ENCODE measurements around the gene HEXIM1.

The HEXIM1 gene

DNA sequence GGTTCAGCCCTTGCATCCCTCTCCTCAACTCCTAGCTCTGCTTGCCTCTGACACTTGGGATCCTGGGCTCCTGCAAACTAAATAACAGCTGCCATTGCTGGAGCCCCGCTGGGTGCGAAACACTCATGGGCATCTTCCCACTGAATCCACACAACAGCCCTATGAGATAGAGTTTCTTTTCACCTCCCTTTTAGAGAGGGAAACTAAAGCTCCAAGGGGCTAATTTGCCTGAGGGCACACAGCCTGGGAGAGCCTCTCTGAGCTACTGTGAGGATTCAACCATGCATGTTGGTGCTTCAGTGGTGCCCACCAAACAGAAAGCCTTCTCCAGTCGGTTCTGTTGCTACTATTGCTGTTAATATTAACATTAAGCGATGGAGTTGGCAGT lies 8.7 kb upstream of the HEXIM1 start:
- in situ Hi-C loops (cut with HindIII; ENCODE audit: low sequenced_read_pairs) = no loop called here
- H3K4me3 ChIP-seq (ENCODE audit: low read depth, low read length) = no peak overlapping the region
- no peak for DNase-seq (ENCODE audit: low read depth)
- TF ChIP-seq CTCF (IDR thresholded peaks at IDR 0.05; ENCODE audit: low read depth, low read length, missing control alignments) = no peak

GRCh38 chr17:45143094-45143670 lies 5.1 kb upstream of the HEXIM1 start:
- in situ Hi-C loops (cut with HindIII; ENCODE audit: low sequenced_read_pairs) = no loop called here
- H3K4me3 ChIP-seq (ENCODE audit: low read depth, low read length) = no peak overlapping the region
- DNase-seq (ENCODE audit: low read depth) = no peak
- TF ChIP-seq CTCF (IDR thresholded peaks at IDR 0.05; ENCODE audit: low read depth, low read length, missing control alignments) = no peak

GRCh38 chr17:45143767-45144198 lies 4.5 kb upstream of the HEXIM1 start:
- in situ Hi-C loops (cut with HindIII; ENCODE audit: low sequenced_read_pairs) = no loop called here
- DNase-seq (ENCODE audit: low read depth) = no peak
- peak overlapping the region; percentile 16 for H3K4me3 ChIP-seq (ENCODE audit: low read depth, low read length)
- TF ChIP-seq CTCF (IDR thresholded peaks at IDR 0.05; ENCODE audit: low read depth, low read length, missing control alignments) = no peak

GRCh38 chr17:45144199-45145034 lies 3.9 kb upstream of the HEXIM1 start:
- DNase-seq (ENCODE audit: low read depth) = no peak
- in situ Hi-C loops (cut with HindIII; ENCODE audit: low sequenced_read_pairs) = no loop called here
- no peak for TF ChIP-seq CTCF (IDR thresholded peaks at IDR 0.05; ENCODE audit: low read depth, low read length, missing control alignments)
- H3K4me3 ChIP-seq (ENCODE audit: low read depth, low read length) = peak overlapping the region; percentile 16

- no peak for DNase-seq (ENCODE audit: low read depth)
- in situ Hi-C loops (cut with HindIII; ENCODE audit: low sequenced_read_pairs) = no loop called here
- no peak overlapping the region for H3K4me3 ChIP-seq (ENCODE audit: low read depth, low read length)
- TF ChIP-seq CTCF (IDR thresholded peaks at IDR 0.05; ENCODE audit: low read depth, low read length, missing control alignments) = no peak
Observed at GRCh38 chr17:45145035-45145389, 3.3 kb upstream of the HEXIM1 start.

- no peak for DNase-seq (ENCODE audit: low read depth)
- no peak overlapping the region for H3K4me3 ChIP-seq (ENCODE audit: low read depth, low read length)
- no peak for TF ChIP-seq CTCF (IDR thresholded peaks at IDR 0.05; ENCODE audit: low read depth, low read length, missing control alignments)
- in situ Hi-C loops (cut with HindIII; ENCODE audit: low sequenced_read_pairs) = no loop called here
Observed at GRCh38 chr17:45146166-45146565, 2.1 kb upstream of the HEXIM1 start.

Data from astrocyte of the cerebellum (primary cell).